ENCODE results near the gene KRTAP4-2. TPM values are rescaled to one million over a fixed set of nuclear protein-coding genes. Genes with fewer than 3 reads are reported as not detected.

Gene KRTAP4-2
- total and polyA plus RNA-seq, 8 donors, result not detected

DNA sequence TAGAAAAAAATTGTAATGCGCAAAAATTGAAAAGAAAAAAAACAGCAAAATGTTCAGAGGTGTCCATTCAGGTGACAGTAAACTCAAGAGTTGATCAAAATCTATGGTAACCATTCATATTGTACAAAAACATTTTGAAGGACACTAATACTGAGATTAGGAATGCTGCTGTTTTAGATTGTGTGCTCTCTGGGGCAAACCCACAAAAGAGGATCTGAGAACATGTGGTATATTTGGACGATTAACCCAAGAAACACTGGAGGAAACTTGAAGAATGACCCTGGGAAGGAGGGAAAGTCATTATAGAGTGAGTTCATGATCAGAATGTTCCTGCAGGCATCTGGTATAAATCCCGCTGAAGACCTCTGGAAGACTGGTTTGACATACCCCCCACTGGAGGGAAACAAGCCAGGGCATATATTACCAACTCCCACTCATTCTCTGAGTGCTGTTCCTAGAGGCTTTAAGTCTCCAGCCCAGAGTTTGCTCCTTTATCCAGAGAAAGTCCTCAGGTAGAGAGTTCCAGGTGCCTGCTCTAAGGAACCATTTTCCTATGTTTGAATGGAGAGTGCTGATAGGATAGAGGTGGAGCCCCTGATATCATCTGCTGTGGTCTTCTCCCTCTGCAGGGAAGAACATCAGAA is 1.2 kb downstream of the KRTAP4-2 start:
- Histone ChIP-seq H3K4me1 (no peaks in the 10 kb centered on the region), H3K9me3 (no peaks in the 10 kb centered on the region), H3K27ac (no peak overlapping the region), H3K36me3 (no peaks in the 10 kb centered on the region), H3K4me3 (no peak overlapping the region), H3K27me3 (no peaks in the 10 kb centered on the region)
- no peak for DNase-seq
- no peak for ATAC-seq
- intact Hi-C loops (cut with DNase I), result no loop called here
- TF ChIP-seq, protein P1, sequence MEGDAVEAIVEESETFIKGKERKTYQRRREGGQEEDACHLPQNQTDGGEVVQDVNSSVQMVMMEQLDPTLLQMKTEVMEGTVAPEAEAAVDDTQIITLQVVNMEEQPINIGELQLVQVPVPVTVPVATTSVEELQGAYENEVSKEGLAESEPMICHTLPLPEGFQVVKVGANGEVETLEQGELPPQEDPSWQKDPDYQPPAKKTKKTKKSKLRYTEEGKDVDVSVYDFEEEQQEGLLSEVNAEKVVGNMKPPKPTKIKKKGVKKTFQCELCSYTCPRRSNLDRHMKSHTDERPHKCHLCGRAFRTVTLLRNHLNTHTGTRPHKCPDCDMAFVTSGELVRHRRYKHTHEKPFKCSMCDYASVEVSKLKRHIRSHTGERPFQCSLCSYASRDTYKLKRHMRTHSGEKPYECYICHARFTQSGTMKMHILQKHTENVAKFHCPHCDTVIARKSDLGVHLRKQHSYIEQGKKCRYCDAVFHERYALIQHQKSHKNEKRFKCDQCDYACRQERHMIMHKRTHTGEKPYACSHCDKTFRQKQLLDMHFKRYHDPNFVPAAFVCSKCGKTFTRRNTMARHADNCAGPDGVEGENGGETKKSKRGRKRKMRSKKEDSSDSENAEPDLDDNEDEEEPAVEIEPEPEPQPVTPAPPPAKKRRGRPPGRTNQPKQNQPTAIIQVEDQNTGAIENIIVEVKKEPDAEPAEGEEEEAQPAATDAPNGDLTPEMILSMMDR (IDR thresholded peaks at IDR 0.05), result no peak

DNA sequence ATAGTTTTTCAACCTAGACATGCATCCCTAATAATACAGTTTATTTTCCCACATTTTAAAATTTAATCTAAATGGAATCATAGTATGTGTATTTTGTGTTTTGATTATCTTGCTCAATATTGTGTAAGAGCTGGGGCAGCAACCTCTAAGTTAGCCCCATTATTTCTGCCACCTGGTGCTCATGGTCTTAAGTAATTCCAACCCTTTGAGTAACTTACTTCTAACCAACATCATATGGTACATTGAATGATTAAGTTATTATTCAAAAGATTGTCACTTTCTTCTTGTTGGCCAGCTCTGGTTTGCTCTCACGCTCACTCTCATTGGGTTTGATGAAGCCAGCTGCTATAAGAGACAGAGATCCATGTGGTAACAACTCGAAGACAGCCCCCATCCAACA is 6.1 kb downstream of the KRTAP4-2 start:
- ATAC-seq (no peak), DNase-seq (no peak)
- TF ChIP-seq, protein P1 (IDR thresholded peaks at IDR 0.05), result no peak
- H3K27me3 ChIP-seq, result no peaks in the 10 kb centered on the region
- no peaks in the 10 kb centered on the region for H3K36me3 ChIP-seq
- H3K4me1 ChIP-seq, result no peaks in the 10 kb centered on the region
- intact Hi-C loops (cut with DNase I), result no loop called here
- H3K9me3 ChIP-seq, result no peaks in the 10 kb centered on the region
- H3K27ac ChIP-seq, result no peak overlapping the region
- H3K4me3 ChIP-seq, result no peak overlapping the region

DNA sequence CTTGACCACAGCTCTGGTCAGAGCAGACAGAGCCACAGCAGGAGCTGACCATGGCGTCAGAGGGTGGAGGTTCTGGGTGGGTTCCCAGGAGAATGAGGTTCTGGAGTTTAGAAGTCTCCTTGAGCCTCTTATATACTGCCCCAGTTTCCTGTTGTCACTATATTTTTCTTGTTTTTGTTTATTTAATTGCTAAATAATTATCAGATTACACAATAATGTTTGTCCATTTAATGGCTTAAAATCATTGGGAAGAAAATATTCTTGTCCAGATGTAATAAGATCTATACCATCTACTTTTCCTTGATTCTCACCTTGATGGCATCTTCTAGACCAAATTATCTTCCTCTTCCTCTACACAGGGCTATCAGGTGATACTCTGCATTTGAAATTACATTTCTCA is 9.9 kb downstream of the KRTAP4-2 start, which contains the start of gene KRTAP4-3:
Gene KRTAP4-3 (minus strand): TSS at position 101 of the 400 bp plus-strand sequence. CDS start 49 bp downstream, at position 52.
- H3K27me3 ChIP-seq, result no peaks in the 10 kb centered on the region

DNA sequence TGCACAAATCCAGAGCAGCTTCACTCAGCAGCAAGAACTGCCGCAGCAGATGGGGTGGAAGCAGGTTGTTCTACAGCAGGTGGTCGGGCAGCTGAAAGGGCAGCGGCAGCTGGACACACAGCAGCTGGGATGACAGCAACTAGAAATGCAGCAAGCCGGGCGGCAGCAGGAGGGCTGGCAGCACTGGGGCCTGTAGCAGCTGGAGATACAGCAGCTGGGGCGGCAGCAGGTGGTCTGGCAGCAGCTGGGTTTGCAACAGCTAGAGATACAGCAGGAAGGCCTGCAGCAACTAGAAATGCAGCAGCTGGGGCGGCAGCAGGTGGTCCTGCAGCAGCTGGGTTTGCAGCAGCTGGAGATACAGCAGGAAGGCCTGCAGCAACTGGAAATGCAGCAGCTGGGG is 10.5 kb downstream of the KRTAP4-2 start:
- ATAC-seq (no peak), DNase-seq (peak in 1 of 4 donors; percentile 69)
- Histone ChIP-seq H3K4me3 (no peak overlapping the region), H3K27ac (no peak overlapping the region), H3K27me3 (no peaks in the 10 kb centered on the region), H3K36me3 (no peaks in the 10 kb centered on the region), H3K9me3 (no peaks in the 10 kb centered on the region), H3K4me1 (no peaks in the 10 kb centered on the region)
- TF ChIP-seq, protein P1 (IDR thresholded peaks at IDR 0.05), result no peak
- intact Hi-C loops (cut with DNase I), result no loop called here

More for the DNA sequence above, 9.9 kb downstream of the KRTAP4-2 start, which contains the start of gene KRTAP4-3:
- intact Hi-C loops (cut with DNase I), result no loop called here
- H3K27ac ChIP-seq, result no peak within 1 kb of the TSS
- ATAC-seq (no peak), DNase-seq (no peak)
- no peak within 1 kb of the TSS for H3K4me3 ChIP-seq
- no peaks in the 10 kb centered on the region for H3K36me3 ChIP-seq
- TF ChIP-seq, protein P1 (IDR thresholded peaks at IDR 0.05), result no peak
- no peaks in the 10 kb centered on the region for H3K9me3 ChIP-seq
- H3K4me1 ChIP-seq, result no peaks in the 10 kb centered on the region

DNA sequence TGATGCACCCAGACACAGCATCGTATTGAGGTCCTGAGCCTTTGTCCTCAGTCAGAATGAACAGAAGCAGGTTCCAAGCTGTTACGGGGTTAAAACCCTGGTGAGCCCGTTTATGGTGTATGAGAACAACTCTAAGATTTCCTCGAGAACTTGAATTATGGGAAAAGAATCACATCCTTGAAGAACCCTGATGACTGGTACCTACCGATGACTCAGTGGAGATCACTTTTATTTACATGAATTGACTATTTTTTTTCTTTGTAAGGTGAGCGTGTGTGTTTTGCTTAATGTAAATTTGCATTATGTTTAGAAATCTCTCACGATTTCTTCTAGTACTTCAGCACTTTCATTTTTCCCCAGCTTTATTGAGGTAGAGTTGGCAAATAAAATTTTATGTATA is 14.2 kb downstream of the KRTAP4-2 start:
- no peaks in the 10 kb centered on the region for H3K4me1 ChIP-seq
- H3K4me3 ChIP-seq, result no peak overlapping the region
- DNase-seq (no peak), ATAC-seq (no peak)
- H3K36me3 ChIP-seq, result no peaks in the 10 kb centered on the region
- H3K27ac ChIP-seq, result no peak overlapping the region
- intact Hi-C loops (cut with DNase I), result no loop called here
- TF ChIP-seq, protein P1 (IDR thresholded peaks at IDR 0.05), result no peak
- peaks cover 4 to 10% of the 10 kb centered on the region in 2 donors for H3K27me3 ChIP-seq
- no peaks in the 10 kb centered on the region for H3K9me3 ChIP-seq

Measured in left lung (tissue), 10 donors.